Prostate gland (tissue), 2 donors: ENCODE measurements around the gene CLEC16A.

ENCODE experiments used
- POLR2A ChIP-seq: fragments of 450-650 bp; IDR thresholded peaks from one replicate; pipeline ENCODE4 v1.6.1; 2016; ENCODE audit warnings: antibody characterized with exemption, mild to moderate bottlenecking
- TF ChIP-seq, protein P1 (sequence below), 4 experiments: fragments of 200-600 bp in 2 of 4; fragments of 450-650 bp in 2 of 4; sonication (generic) in 2 of 4; IDR thresholded peaks; 1 replicate in 3 of 4; 2 replicates in 1 of 4; pipeline ENCODE4 v1.5.1; 2016 to 2019; ENCODE audit warnings: antibody characterized with exemption in 4 of 4, mild to moderate bottlenecking in 2 of 4, moderate library complexity in 2 of 4

GRCh38 chr16:11117576-11118211 is 173.3 kb downstream of the CLEC16A start:
- TF ChIP-seq POLR2A = no peak
- TF ChIP-seq, protein P1, sequence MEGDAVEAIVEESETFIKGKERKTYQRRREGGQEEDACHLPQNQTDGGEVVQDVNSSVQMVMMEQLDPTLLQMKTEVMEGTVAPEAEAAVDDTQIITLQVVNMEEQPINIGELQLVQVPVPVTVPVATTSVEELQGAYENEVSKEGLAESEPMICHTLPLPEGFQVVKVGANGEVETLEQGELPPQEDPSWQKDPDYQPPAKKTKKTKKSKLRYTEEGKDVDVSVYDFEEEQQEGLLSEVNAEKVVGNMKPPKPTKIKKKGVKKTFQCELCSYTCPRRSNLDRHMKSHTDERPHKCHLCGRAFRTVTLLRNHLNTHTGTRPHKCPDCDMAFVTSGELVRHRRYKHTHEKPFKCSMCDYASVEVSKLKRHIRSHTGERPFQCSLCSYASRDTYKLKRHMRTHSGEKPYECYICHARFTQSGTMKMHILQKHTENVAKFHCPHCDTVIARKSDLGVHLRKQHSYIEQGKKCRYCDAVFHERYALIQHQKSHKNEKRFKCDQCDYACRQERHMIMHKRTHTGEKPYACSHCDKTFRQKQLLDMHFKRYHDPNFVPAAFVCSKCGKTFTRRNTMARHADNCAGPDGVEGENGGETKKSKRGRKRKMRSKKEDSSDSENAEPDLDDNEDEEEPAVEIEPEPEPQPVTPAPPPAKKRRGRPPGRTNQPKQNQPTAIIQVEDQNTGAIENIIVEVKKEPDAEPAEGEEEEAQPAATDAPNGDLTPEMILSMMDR (IDR thresholded peaks at IDR 0.05) = no peak
